HG03064 (cell line): ENCODE results near the gene REPIN1.

Experiments
- ATAC-seq: cut with Tn5 transposase; IDR thresholded peaks from one replicate; pipeline ENCODE4 v1.9.1; 2021; ENCODE audit warnings: low read depth; ENCODE audit not compliant: unreplicated experiment

The REPIN1 gene

GRCh38 chr7:150420242-150420641 is 51.6 kb downstream of the REPIN1 start:
- ATAC-seq, result no peak

- peak; percentile 94 for ATAC-seq
Observed at GRCh38 chr7:150420987-150421674, 52.5 kb downstream of the REPIN1 start.

DNA sequence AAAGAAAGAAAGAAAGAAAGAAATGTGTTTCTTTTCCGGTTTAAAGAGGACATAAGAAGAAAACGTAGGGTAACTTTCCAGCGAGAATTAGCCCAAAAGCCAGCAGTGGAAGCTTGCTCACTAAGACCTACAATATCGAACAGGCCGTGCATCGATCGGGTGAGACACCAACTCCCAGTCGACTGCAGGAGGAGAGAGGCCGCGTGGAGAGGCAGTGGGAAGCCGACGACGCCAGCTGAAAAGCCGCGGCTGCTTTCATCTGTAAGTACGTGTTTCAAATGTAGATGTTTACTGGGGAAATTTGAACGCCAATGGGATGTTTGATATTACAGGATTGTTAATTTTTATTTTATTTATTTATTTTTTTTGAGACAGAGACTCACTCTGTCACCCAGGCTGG is 53.2 kb downstream of the REPIN1 start:
- ATAC-seq, result no peak
